B cell (primary cell): Measurements from ENCODE around the gene MRPS34. TPM values are rescaled to one million over a fixed set of nuclear protein-coding genes. Genes with fewer than 3 reads are reported as not detected.

ENCODE experiments used
- ATAC-seq: fragments of 200-7000 bp; cut with Tn5 transposase; one replicate; pipeline ENCODE4 v1.10.0; 2021; ENCODE audit warnings: low read depth, mild to moderate bottlenecking, moderate number of reproducible peaks, moderate library complexity
- CTCF ChIA-PET: fragments of 350-600 bp; sonication (Branson Sonifier 250); formaldehyde crosslinking; loops from one replicate; lab custom pipeline; 2021; ENCODE audit warnings: antibody characterized with exemption, inconsistent platforms; lab: Charles Lee
- POLR2A ChIA-PET: fragments of 350-600 bp; sonication (Branson Sonifier 250); formaldehyde crosslinking; loops from one replicate; lab custom pipeline; 2021; ENCODE audit warnings: antibody characterized with exemption; lab: Charles Lee
- DNase-seq: peaks from one replicate; pipeline ENCODE4 v3.0.0; 2013
- H2AFZ ChIP-seq: 2 replicates; pipeline ENCODE4 v1.6.1; 2012; ENCODE audit warnings: mild to moderate bottlenecking, low read depth, low read length; ENCODE audit not compliant: insufficient read depth, poor library complexity, severe bottlenecking
- H3K27ac ChIP-seq, 2 donors: 1 replicate in 1 of 2; 2 replicates in 1 of 2; pipeline ENCODE4 v1.5.1; 2012 to 2013; ENCODE audit warnings: low read length in 2 of 2, mild to moderate bottlenecking in 2 of 2, moderate library complexity in 1 of 2
- H3K27me3 ChIP-seq, 4 experiments: fragments of 200-600 bp in 1 of 4; sonication (generic) in 1 of 4; replicated peaks in 1 of 4; 1 replicate in 2 of 4; 2 replicates in 2 of 4; pipeline versions ENCODE4 v1.6.1 to v1.7.0; 2013 to 2016; ENCODE audit warnings: low read length in 3 of 4, mild to moderate bottlenecking in 2 of 4, mixed read lengths in 1 of 4, moderate library complexity in 1 of 4; ENCODE audit not compliant: insufficient read depth in 4 of 4, control insufficient read depth in 3 of 4; ENCODE audit errors: control extremely low read depth in 1 of 4
- H3K36me3 ChIP-seq, 2 experiments: replicated peaks in 1 of 2; 1 replicate in 1 of 2; 2 replicates in 1 of 2; pipeline versions ENCODE4 v1.6.1 to v1.7.1; 2013; ENCODE audit warnings: low read length in 1 of 2; ENCODE audit not compliant: insufficient read depth in 2 of 2, control insufficient read depth in 1 of 2; ENCODE audit errors: control extremely low read depth in 1 of 2, extremely low read depth in 1 of 2
- H3K4me1 ChIP-seq, 2 donors: fragments of 200-600 bp in 1 of 2; sonication (generic) in 1 of 2; 1 replicate in 1 of 2; 2 replicates in 1 of 2; pipeline versions ENCODE4 v1.5.1 to v1.6.1; 2013 to 2017; ENCODE audit warnings: low read length in 2 of 2; ENCODE audit not compliant: control insufficient read depth in 2 of 2, insufficient read depth in 2 of 2
- H3K4me2 ChIP-seq: replicated peaks from 2 replicates; pipeline ENCODE3; 2012; ENCODE audit warnings: mild to moderate bottlenecking, low read depth, low read length; ENCODE audit not compliant: poor library complexity, severe bottlenecking
- H3K4me3 ChIP-seq, 5 experiments: fragments of 200-600 bp in 1 of 5; sonication (generic) in 1 of 5; 1 replicate in 3 of 5; 2 replicates in 2 of 5; pipeline versions ENCODE4 v1.5.1 to v1.7.0; 2011 to 2016; ENCODE audit warnings: low read length in 4 of 5, mild to moderate bottlenecking in 4 of 5, low read depth in 2 of 5, control low read depth in 1 of 5, moderate library complexity in 1 of 5; ENCODE audit not compliant: insufficient read depth in 1 of 5; ENCODE audit errors: control extremely low read depth in 1 of 5, extremely low read depth in 1 of 5
- H3K79me2 ChIP-seq: fragments of 200-600 bp; sonication (generic); one replicate; pipeline ENCODE4 v1.6.0; 2016; ENCODE audit warnings: low read length; ENCODE audit not compliant: control insufficient read depth, insufficient read depth
- H3K9ac ChIP-seq: fragments of 200-600 bp; sonication (generic); 2 replicates; pipeline ENCODE4 v1.6.1; 2017; ENCODE audit warnings: mild to moderate bottlenecking, low read length, moderate library complexity
- H3K9me3 ChIP-seq, 3 donors: one replicate each; pipeline versions ENCODE4 v1.6.1 to v1.7.1; 2013; ENCODE audit warnings: low read length in 2 of 3; ENCODE audit not compliant: control insufficient read depth in 2 of 3, insufficient read depth in 1 of 3; ENCODE audit errors: control extremely low read depth in 1 of 3
- H4K20me1 ChIP-seq: 2 replicates; pipeline ENCODE4 v1.6.0; 2012; ENCODE audit warnings: mild to moderate bottlenecking, low read length; ENCODE audit not compliant: insufficient read depth, control insufficient read depth, poor library complexity, severe bottlenecking
- H3K27ac Mint-ChIP-seq: one replicate; pipeline ENCODE4 v1.8.0; 2021; ENCODE audit warnings: mixed read lengths
- H3K27me3 Mint-ChIP-seq: one replicate; pipeline ENCODE4 v1.8.0; 2021; ENCODE audit warnings: mixed read lengths
- H3K4me1 Mint-ChIP-seq: one replicate; pipeline ENCODE4 v1.8.0; 2021; ENCODE audit warnings: mixed read lengths
- H3K4me3 Mint-ChIP-seq: one replicate; pipeline ENCODE4 v1.8.0; 2021; ENCODE audit warnings: mixed read lengths
- H3K9me3 Mint-ChIP-seq: one replicate; pipeline ENCODE4 v1.8.0; 2022; ENCODE audit warnings: mixed read lengths; ENCODE audit not compliant: insufficient read depth
- CTCF ChIP-seq: fragments of 200-600 bp; IDR thresholded peaks from one replicate; pipeline ENCODE4 v1.8.0; 2022; ENCODE audit warnings: antibody characterized with exemption, mild to moderate bottlenecking
- EZH2 ChIP-seq: IDR thresholded peaks from 2 replicates; pipeline ENCODE4 v1.6.1; 2012; ENCODE audit warnings: borderline replicate concordance, low read depth, mild to moderate bottlenecking, moderate library complexity, low read length; ENCODE audit not compliant: insufficient read depth, poor library complexity, severe bottlenecking
- WGBS: methylation state at CpG from one replicate; pipeline ENCODE4 v1.1.5; 2013; ENCODE audit warnings: missing lambda C conversion rate; ENCODE audit not compliant: insufficient coverage; 5-methylcytosine and 5-hydroxymethylcytosine counted together
- intact Hi-C: fragments of 100-400 bp; cut with micrococcal nuclease; formaldehyde crosslinking; loops from one replicate; pipeline ENCODE4 v1.10.0; 2022
- polyA plus RNA-seq: library from polyadenylated mRNA; depleted of rRNA; stranded (reverse); fragments of >200 nt; gene quantifications from 2 replicates; pipeline ENCODE4 v1.2.3, GENCODE V29; 2012
- total RNA-seq, 2 donors: library from RNA; stranded (reverse); fragments of 120-200 nt in 1 of 2; gene quantifications; 1 replicate in 1 of 2; 2 replicates in 1 of 2; pipeline versions ENCODE4 v1.2.3 to v1.2.4, GENCODE V29; 2013 to 2022

MRPS34 gene
- total and polyA plus RNA-seq, 2 donors (not counting 1 experiment from before 2014, with no cell fraction given) = 44.6 to 55.2 TPM

GRCh38 chr16:1816396-1817275, 43.7 kb upstream of the MRPS34 start:
- Histone ChIP-seq H4K20me1 (peaks cover 20% of the 10 kb centered on the region), H3K79me2 (peaks cover 11% of the 10 kb centered on the region), H2AFZ (no peak overlapping the region), H3K27me3 (no peaks in the 10 kb centered on the region), H3K9ac (no peak overlapping the region), H3K27ac (no peak overlapping the region), H3K9me3 (no peaks in the 10 kb centered on the region), H3K4me2 (no peak overlapping the region), H3K36me3 (peaks cover 2 to 56% of the 10 kb centered on the region in 2 experiments), H3K4me1 (no peaks in the 10 kb centered on the region), H3K4me3 (no peak overlapping the region)
- no peak for TF ChIP-seq EZH2
- no peak for TF ChIP-seq CTCF
- H3K9me3 Mint-ChIP-seq = no peaks in the 10 kb centered on the region
- DNase-seq (no peak), ATAC-seq (no peak)
- WGBS = 95% methylated on average over 36 of the region's 40 CpGs
- H3K27ac Mint-ChIP-seq = no peak overlapping the region
- H3K4me3 Mint-ChIP-seq = no peak overlapping the region
- H3K4me1 Mint-ChIP-seq = no peaks in the 10 kb centered on the region
- CTCF ChIA-PET = no interaction called here
- POLR2A ChIA-PET = no interaction called here
- intact Hi-C loops = no loop called here
- H3K27me3 Mint-ChIP-seq = no peaks in the 10 kb centered on the region

- no peaks in the 10 kb centered on the region for H3K27me3 Mint-ChIP-seq
- Histone ChIP-seq H3K27ac (no peak overlapping the region), H3K4me2 (no peak overlapping the region), H4K20me1 (peaks cover 17% of the 10 kb centered on the region), H3K9ac (no peak overlapping the region), H3K27me3 (no peaks in the 10 kb centered on the region), H3K9me3 (no peaks in the 10 kb centered on the region), H3K4me3 (no peak overlapping the region), H3K4me1 (no peaks in the 10 kb centered on the region), H3K79me2 (peaks cover 6% of the 10 kb centered on the region), H2AFZ (no peak overlapping the region), H3K36me3 (peaks cover 2 to 53% of the 10 kb centered on the region in 2 experiments)
- 96% methylated on average over 5 of the region's 11 CpGs for WGBS
- no peaks in the 10 kb centered on the region for H3K4me1 Mint-ChIP-seq
- H3K4me3 Mint-ChIP-seq = no peak overlapping the region
- ATAC-seq = no peak
- TF ChIP-seq EZH2 = no peak
- TF ChIP-seq CTCF = no peak
- ChIA-PET POLR2A (no interaction called here), CTCF (no interaction called here)
- no peak overlapping the region for H3K27ac Mint-ChIP-seq
- no peaks in the 10 kb centered on the region for H3K9me3 Mint-ChIP-seq
- intact Hi-C loops = no loop called here
- DNase-seq = no peak
These were observed 42.5 kb upstream of the MRPS34 start for GRCh38 chr16:1815461-1815860.
